DMS 273 (cell line): ENCODE measurements around the gene CCDC183.
"Not testable (repeated sequence)": the region's sequence is repeated elsewhere in the genome, so short reads cannot be mapped to it uniquely, and the experiment has no call there.

Experiments used
- DNase-seq: peaks from one replicate; lab custom pipeline; 2025; ENCODE audit not compliant: unreplicated experiment; lab: John Stamatoyannopoulos, UW

CCDC183 gene

DNA sequence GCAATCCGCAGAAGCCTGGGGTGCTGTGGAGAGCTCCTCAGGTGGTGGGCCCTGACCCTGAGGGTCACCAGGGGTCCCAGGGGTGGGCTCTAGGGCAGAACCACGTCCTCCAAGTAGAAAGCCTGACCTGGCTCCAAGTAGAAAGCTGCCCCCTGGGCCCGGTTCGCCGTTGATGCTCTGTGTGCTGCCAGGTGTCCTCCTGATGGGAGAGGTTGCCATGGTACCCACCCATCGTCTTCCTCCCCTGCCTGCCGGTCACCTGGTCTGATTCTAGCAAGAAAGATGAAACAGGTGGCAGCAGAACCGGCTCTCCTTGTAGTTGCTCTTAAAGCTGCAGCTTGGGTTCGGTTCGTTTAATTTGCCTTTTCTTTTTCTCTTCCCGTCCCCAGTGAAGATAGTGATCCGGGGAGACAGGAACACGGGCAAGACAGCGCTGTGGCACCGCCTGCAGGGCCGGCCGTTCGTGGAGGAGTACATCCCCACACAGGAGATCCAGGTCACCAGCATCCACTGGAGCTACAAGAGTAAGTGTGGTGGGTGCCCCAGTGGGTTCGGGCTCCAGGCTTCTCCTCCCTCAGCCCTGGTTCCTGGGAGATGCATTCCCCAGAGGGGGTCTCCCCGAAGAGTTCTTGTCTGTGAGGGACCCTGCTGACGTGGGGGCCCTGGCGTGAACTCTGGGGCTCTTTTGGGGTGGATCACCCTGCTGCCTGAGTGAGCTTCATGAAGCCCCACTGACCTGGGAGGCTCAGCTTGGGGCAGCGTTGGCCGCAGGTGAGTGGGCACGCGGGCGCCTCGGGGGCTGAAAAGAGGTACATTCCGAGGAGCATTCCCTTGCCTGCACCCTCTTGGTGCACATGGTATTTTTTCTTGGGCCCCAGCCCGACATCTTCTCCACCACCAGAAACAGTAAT lies 27.3 kb downstream of the CCDC183 start:
- no peak for DNase-seq

DNA sequence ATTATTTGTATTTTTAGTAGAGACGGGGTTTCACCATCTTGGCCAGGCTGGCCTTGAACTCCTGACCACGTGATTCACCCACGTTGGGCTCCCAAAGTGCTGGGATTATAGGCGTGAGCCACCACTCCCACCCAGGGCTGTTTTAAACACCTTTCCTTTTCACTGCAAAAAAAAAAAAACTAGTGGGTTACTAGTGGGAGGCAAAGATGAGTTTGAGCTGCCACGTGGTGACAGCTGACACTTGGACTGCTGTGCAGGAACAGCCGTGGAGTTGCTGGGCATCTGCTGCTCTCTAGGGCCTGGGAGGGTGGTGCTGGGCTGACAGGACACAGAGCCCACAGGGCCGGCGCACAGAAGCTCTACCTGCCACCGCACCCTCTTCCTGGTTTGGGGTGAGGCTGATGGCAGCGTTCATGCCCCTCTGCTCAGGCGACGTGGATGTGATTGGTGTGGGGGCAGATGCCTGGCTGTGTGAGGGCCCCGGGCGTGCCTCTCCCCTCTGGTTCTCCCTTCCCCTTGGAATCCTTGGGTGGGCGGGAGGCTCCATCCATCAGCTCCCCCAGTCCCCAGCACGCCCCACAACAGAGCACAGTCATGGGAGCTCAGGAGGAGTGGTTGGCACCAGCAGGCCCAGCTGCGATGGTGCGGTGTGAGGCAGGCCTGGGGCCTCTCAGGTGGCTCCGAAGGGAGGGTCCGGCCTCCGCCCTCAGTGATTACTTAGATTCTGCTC lies 28.5 kb downstream of the CCDC183 start:
- DNase-seq = no peak

DNA sequence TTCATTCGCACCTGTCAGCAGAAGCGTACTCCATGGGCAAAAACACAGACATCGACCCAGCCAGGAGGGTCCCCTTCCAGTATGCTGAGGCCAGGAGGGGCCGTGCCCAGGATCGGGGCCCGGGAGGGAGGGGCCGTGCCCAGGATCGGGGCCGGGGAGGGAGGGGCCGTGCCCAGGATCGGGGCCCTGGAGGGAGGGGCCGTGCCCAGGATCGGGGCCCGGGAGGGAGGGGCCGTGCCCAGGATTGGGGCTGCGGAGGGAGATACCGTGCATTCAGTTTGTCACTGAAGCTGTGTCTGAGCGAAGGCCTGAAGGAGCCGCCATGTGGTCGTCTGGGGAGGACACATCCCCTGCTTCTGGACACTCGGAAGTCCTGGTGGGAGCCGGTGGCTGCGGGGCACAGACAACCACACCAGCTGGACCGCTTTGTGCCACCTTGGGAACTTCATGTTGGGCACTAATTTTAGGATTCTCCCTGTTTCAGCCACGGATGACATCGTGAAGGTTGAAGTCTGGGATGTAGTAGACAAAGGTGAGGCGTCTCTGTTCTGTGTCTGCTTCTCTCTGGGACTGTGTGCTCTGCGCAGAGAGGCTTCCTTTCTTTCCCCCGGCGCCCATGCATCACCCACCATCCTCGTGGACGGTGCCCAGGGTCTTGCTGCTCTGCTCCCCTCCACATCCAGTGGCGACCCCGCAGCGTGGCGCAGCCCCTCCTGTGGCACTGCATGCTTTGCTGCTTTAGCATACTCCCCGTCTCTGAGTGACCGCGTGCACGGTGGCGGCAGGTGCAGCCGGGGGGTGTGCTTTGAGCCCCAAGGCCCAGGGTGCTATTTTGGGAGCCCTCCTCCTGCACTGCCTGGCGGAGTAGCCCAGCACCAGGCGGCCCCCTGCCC lies 29.4 kb downstream of the CCDC183 start:
- no peak for DNase-seq

DNA sequence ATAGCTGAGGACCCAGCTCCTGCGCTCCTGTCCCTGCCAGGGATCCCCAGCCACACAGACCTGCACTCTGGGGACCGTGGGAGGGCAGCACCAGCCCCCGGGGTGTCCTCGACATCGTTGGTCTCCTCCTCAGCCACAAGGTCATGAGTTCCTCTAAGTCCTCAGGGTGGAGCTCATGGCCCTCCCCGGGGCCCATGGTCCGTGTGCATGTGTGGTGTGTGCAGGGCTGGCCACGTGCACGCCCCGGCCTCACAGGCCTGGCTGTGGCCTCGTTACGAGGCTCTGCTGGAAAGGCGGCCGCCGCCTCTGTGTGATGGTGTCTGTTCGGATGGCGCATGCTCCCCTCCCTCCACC lies 30.0 kb downstream of the CCDC183 start:
- DNase-seq = no peak

DNA sequence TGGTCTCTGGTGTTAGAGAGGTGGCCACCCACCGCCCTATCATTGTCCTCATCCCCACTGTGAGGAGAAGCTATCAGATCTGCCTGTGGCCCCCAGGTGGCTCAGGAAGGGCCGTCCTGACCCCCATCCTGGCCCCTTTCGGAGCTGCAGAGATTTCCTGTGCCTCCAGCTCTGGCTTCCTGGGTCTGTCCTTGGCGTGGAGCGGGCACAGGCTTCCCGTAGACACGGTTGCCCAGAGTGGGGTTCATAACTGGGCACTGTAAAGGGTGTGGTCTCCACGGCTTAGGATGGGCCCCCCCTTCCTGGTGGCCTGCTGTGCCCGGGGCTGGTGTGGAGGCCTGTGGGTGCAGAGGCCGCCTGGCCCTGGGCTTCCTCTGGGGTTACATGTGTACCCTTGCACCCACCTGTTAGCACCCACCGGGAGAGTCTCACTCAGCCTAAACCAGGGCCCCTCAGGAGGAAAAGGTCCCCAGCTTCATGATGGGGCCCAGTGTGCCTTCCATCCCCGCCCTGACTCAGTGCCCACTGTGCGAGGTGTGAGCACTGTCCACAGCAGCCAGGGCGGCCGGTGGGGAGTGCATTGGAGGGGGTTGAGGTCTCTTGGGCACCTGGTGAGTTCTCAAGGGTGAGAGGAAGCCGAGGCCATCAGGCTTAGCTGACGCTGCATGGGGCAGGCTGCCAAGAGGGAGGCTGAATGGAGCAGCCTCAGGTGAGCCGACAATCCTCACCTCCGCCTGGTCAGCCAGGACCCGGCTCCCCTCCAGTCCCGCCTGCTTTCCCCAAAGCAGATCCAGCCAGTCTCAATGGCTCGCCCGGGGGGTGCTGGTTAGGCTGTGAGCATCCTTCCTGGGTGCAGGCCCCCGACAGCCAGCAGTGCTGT lies 30.8 kb downstream of the CCDC183 start:
- no peak for DNase-seq

DNA sequence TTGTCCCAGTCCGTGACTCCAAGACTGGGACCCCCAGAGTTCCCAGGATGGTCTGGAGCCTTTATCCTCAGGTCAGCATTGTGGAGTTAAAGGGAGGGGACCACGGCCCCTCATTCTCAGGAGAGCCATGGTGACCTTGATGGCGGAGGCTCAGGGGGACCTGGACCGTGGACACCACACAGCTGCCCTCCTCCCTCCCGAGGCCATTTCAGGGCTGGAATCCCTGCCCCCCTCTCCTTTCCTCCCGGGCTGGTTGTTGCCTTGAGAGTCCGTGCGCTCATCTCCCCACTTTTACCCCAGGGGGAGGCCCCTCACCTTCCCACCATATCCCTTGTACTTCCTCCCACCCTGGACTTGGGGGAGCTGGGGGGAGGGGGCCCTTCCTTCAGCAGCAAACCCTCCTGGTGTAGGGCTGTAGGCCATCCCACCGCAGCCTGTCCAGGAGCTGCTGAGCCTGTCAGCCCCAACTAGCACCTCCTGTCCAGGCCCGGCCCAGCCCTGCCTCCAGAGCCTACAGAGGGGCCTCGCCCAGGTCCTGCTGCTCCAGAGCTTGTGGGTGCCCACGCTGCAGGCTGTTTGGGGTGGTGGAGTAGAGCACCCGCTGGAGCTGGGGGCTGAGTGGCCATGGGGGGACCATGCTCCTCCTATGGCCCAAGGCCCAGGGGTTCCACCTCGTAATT lies 31.8 kb downstream of the CCDC183 start:
- no peak for DNase-seq

DNA sequence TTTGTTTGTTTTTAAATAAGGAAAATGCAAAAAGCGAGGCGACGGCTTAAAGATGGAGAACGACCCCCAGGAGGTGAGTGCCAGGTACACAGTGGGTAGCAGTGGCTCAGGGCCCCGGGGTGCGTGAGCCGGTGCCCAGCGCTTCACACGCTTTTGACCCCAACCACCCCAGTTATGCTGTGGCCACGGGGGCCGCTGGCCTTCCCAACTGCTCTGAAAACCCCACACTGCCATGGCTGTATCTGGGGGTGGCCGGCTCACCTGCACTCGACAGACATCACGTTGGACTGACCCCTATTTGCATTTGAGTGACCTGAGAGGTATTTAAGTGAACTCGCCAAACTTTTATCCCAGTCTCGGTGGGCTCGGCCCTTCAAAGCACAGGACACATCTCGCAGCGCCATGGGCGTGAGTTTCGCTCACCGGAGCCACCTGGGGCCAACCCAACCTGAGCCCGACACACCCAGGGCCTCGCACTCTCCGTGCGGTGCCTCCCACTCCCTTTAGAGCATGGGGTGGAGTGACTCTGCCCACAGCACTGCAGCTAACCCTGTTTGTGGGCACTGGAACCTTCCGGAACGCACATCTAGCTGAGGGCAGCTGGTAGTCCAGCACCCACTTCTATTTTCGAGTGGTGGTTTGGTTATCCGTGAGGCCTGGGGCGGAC lies 32.5 kb downstream of the CCDC183 start:
- DNase-seq = no peak

DNA sequence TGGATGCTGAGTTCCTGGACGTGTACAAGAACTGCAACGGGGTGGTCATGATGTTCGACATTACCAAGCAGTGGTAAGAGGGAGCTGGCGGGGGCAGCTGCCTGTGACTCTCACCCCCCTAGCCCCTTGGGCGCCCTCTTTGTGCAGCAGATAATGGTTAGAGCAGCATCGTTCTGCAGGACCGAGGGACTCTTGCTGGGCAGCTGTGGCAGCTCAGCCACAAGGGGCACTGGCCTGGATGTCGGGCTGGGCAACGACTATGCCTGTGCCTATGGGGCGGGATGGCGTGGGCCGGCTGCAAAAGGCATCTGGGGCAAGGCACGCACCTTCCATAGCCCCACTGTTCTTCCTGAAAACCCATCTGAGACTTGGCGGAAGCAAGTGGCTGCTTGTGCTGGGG lies 33.3 kb downstream of the CCDC183 start:
- DNase-seq = no peak

DNA sequence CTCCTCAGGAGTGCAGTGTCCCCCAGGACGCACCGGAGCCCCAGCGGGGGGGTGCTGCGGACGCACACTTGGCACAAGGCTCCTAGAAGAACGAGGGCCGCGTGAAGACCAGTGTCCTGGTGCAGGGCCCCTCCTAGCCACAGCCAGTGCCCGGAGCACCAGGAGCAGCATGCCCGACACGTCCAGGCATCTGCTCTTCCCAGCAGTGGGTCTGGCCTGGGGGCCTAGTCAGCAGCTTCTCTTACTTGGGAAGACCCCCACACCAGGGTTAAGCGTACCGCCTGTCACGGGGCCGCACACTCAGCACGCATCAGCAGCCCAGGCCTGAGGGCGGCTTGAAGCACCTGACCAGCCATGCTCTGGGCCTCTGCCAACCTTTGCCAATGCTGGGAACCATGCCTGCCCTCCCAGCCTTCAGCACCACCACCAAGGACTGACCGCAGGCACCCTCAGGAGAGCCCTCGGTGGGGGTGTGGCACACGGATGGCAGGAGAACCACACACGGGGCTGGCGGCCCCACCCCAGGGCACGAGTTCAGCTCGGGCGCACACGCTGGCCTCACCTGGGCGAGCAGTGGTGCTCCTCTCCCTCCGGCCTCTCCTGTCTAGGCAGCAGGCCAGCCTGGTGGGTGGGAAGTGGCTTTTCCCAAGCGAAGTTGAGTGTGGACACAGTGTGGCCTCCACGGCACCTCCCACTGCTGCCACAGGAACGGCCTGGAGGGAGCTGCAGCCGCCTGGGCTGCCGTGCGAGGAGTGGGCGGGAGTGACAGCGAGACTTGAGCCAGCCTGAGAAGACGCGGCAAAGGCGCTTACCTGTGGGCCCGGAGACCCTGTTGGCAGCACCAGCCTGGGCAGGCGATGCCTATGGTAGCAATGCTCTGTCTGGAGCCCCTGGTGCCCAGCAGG lies 34.1 kb downstream of the CCDC183 start:
- no peak for DNase-seq

DNA sequence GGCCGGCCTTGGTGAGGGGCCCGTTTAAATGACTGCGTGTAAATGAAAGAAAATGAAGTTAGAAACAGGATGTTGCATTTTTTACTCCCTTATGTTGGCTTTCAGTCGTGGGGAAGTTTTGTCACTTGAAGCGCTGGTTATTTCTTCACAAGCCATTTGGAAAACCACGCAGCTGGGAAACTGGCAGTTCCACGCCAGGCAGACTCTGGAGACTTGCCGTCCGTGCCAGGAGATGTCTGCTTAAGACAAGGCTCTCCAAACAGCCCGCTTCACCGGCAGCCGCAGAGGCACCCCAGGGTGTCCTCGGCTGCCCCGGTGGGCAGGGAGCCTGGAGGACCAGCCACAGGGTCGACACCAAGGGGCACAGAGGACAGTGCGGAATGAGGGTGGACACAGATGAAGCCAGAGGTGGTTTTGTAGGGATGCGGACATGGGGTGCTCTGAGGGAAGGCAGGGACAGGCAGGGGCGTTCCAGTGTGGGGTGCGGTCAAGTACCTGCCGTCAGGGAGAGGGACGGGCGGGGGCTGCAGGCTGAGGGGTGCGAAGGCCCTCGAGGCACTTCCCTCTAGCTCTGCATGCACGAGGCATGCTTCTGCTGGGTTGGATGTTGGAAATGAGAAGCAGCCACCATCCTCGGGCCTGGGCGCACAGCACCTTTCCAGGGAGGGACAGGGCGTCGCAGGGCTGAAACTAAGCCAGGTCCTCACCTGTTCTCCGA lies 35.0 kb downstream of the CCDC183 start:
- DNase-seq = no peak

DNA sequence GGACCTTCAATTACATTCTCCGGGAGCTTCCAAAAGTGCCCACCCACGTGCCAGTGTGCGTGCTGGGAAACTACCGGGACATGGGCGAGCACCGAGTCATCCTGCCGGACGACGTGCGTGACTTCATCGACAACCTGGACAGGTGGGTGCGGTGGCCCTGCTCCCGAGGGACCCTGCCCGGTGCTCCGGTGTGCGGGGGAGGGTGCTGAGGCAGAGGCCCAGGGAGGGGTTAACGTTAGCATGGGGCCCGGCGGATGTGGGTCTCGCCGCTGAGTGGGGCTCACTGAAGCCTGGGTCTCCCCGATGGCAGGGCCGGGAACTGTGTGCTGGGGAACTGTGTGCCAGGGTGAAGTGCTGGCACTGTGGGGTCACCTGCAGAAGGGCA lies 35.6 kb downstream of the CCDC183 start:
- no peak for DNase-seq

DNA sequence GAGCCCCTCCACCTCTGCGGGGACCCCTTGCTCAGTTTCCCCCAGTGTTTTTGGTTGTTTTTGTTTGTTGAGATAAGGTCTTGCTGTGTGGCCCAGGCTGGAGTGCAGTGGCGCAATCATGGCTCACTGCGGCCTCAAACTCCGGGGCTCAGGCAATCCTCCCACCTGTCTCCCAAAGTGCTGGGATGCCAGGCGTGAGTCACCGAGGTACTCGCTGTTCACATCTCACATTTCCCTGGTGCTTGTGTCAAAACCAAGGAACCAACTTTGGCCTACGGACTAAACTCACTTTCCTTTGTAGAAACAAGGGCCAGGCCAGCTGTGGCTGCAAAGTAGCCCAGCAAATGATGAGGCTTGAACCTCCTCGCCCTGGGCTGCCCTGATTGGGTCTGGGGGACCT lies 36.4 kb downstream of the CCDC183 start:
- no peak for DNase-seq

DNA sequence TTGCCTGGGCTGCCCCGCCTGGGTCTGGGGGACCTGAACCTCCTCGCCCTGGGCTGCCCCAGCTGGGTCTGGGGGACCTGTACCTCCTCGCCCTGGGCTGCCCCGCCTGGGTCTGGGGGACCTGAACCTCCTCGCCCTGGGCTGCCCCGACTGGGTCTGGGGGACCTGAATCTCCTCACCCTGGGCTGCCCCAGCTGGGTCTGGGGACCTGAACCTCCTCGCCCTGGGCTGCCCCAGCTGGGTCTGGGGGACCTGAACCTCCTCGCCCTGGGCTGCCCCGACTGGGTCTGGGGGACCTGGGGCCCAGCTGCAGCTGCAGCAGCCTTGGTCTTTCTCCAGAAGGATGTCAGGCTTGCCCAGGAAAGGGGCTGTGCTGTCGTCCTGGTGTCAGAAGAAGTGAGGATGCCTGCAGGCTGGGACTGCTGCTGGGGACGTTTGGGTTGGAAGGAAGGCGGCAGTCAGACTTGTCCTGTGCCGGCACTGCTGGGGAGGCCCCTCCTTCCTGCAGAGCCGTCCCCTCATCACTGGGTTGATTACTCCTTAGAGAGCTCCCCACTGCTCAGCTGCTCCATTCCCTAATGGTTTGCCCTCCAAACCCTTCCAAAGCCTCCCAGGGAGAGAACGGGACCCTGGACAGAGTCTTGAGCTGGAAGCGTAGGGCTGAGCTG lies 37.4 kb downstream of the CCDC183 start:
- DNase-seq = not testable (repeated sequence)

DNA sequence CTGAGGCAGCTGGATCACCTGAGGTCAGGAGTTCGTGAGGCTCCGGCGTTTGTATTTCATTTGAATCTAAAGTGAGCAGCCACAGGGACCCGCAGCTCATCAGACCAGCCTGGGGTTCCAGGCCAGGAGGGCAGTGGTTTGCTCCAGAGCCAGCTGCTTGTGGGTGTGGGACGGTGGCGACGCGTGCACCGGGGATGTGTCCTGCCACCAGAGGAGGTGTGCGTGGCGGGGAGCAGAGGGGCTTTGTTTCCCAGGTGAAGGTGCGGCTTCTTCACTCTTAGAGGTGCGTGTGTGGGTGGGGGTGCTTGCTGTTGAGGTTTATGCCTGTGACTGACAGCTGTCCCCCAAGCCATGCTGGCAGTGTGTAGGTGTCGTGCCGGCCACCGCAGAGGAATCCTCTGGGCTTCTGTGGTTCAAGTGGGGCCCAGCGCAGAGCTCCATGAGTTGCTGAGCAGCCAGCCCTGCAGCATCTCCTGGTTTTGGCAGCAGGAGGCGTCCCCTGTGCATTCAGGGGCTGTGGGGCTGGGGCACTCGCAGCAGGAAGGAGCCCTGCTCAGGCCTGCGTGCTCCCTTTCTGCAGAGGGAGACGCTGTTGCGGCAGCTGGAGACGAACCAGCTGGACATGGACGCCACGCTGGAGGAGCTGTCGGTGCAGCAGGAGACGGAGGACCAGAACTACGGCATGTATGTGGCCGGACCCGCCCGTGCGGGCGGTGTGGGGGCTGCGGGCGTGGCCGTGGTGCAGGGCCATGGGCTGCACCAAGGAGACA lies 39.2 kb downstream of the CCDC183 start:
- DNase-seq = no peak

DNA sequence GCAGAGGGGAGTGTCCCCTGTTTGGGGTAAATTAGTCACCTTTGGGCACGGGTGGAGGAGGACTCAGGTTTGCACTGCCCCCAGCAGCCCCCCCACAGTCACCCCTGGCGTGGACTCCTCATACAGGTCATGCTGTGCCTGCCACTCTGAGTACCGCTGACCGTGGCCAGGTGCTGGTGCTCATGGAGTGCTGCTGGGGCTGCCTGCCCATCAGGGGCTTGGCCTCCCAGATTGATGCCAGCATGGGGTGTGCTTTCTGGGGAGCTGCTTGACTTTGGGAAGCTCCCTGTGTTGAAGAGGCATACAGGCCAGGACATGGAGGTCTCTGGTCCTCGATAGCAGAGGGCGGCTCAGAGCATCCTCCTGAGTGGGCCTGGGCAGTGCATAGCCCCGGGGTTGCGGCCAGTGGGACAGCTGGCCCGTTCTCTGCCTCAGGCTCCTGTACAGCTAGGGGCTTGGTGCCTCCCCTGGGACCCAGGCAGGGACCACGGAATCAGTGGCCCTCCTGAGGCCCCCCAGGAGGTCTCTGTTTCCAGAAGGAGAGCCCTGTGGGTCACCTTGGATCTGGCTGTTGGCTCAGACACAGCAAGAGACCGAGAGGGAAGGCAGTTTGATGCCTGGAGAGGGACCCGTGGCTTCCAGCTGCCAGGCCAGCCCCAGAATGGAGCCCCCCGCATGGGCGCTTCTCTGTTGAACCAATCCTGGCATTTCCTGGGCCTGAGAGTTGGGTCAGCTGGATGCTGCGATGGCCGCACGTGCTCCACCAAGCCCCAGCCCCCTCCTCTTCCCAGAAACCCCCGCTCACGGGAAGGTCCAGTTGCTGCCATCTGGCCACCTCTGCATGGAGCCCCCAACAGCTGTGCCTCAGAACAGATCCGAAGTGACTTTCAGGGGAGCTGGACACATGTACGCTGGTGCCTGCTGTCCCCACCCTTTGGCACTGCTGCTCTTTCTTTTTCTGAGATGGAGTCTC lies 40.1 kb downstream of the CCDC183 start:
- DNase-seq = no peak
